ENCODE results near the gene FOXO3. TPM values are rescaled to one million over a fixed set of nuclear protein-coding genes. Genes with fewer than 3 reads are reported as not detected.
"Not testable (repeated sequence)": the region's sequence is repeated elsewhere in the genome, so short reads cannot be mapped to it uniquely, and the experiment has no call there.

Gene FOXO3
- total and polyA plus RNA-seq, 2 donors (not counting 1 experiment from before 2014, with no cell fraction given): 49.5 to 63.9 TPM

DNA sequence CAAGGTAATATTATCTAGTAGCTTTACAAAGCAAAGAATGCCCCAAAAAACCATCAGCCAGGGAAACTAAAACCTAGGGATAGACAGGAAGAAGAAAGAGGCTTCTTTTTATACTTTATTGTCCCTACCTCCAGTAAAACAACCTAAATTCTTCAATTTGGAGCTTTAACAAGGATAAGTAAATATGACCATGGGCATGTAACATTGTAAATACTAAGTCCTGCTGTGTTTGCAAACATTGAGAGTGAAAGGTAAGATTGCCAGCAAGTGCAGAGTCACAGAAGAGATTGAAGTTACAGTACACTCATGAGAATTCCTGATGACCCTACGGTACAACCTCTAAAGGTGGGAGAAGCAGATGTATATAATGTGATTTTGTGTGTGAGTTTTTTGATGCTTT, 117.2 kb downstream of the FOXO3 start:
- Histone ChIP-seq H3K9ac (ENCODE audit: insufficient read depth, low read length) (no peak overlapping the region), H3K9me3 (ENCODE audit: control insufficient read depth, insufficient read depth, low read depth, low read length) (no peaks in the 10 kb centered on the region), H3K27ac (ENCODE audit: insufficient read depth, low read length) (no peak overlapping the region), H4K20me1 (ENCODE audit: control insufficient read depth, extremely low read depth, insufficient read depth, low read length) (no peaks in the 10 kb centered on the region), H3K4me2 (ENCODE audit: extremely low read depth, insufficient read depth, low read length) (no peak overlapping the region), H2AFZ (ENCODE audit: low read length) (no peak overlapping the region), H3K36me3 (ENCODE audit: control insufficient read depth, insufficient read depth, low read length) (no peaks in the 10 kb centered on the region), H3K4me3 (replicated peaks in 1 of 4; ENCODE audit: control extremely low read depth in 1 of 4, insufficient read depth in 1 of 4, low read depth in 3 of 4, low read length in 4 of 4) (no peak overlapping the region), H3K27me3 (ENCODE audit: control insufficient read depth, insufficient read depth, low read length) (no peaks in the 10 kb centered on the region), H3K79me2 (ENCODE audit: control insufficient read depth, insufficient read depth, low read length) (peaks cover 56% of the 10 kb centered on the region), H3K4me1 (ENCODE audit: control insufficient read depth, extremely low read depth, insufficient read depth, low read length) (peaks cover 25% of the 10 kb centered on the region)
- TF ChIP-seq, protein P1, sequence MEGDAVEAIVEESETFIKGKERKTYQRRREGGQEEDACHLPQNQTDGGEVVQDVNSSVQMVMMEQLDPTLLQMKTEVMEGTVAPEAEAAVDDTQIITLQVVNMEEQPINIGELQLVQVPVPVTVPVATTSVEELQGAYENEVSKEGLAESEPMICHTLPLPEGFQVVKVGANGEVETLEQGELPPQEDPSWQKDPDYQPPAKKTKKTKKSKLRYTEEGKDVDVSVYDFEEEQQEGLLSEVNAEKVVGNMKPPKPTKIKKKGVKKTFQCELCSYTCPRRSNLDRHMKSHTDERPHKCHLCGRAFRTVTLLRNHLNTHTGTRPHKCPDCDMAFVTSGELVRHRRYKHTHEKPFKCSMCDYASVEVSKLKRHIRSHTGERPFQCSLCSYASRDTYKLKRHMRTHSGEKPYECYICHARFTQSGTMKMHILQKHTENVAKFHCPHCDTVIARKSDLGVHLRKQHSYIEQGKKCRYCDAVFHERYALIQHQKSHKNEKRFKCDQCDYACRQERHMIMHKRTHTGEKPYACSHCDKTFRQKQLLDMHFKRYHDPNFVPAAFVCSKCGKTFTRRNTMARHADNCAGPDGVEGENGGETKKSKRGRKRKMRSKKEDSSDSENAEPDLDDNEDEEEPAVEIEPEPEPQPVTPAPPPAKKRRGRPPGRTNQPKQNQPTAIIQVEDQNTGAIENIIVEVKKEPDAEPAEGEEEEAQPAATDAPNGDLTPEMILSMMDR (conservative IDR thresholded peaks at IDR 0.05 in 1 of 2, IDR thresholded peaks at IDR 0.05 in 1 of 2; ENCODE audit: low read depth in 1 of 2, low read length in 2 of 2): no peak
- no peak for TF ChIP-seq EZH2 (IDR thresholded peaks at IDR 0.05; ENCODE audit: low read length, missing control alignments)
- DNase-seq (ENCODE audit: low read depth in 2 of 2): no peak

DNA sequence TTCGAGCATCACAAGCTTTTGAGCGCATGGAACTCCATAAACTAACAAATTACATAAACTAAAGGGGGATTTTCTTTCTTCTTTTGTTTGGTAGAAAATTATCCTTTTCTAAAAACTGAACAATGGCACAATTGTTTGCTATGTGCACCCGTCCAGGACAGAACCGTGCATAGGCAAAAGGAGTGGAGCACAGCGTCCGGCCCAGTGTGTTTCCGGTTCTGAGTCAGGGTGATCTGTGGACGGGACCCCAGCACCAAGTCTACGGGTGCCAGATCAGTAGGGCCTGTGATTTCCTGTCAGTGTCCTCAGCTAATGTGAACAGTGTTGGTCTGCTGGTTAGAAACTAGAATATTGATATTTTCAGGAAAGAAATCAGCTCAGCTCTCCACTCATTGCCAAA, 119.6 kb downstream of the FOXO3 start:
- peaks cover 22% of the 10 kb centered on the region for H3K4me1 ChIP-seq (ENCODE audit: control insufficient read depth, extremely low read depth, insufficient read depth, low read length)
- not testable (repeated sequence) for H4K20me1 ChIP-seq (ENCODE audit: control insufficient read depth, extremely low read depth, insufficient read depth, low read length); H2AFZ ChIP-seq (ENCODE audit: low read length); H3K4me2 ChIP-seq (ENCODE audit: extremely low read depth, insufficient read depth, low read length); H3K4me3 ChIP-seq (replicated peaks in 1 of 4; ENCODE audit: control extremely low read depth in 1 of 4, insufficient read depth in 1 of 4, low read depth in 3 of 4, low read length in 4 of 4); H3K27me3 ChIP-seq (ENCODE audit: control insufficient read depth, insufficient read depth, low read length); H3K9me3 ChIP-seq (ENCODE audit: control insufficient read depth, insufficient read depth, low read depth, low read length); DNase-seq (ENCODE audit: low read depth in 2 of 2); H3K9ac ChIP-seq (ENCODE audit: insufficient read depth, low read length); H3K27ac ChIP-seq (ENCODE audit: insufficient read depth, low read length); H3K36me3 ChIP-seq (ENCODE audit: control insufficient read depth, insufficient read depth, low read length)
- peaks cover 39% of the 10 kb centered on the region for H3K79me2 ChIP-seq (ENCODE audit: control insufficient read depth, insufficient read depth, low read length)

DNA sequence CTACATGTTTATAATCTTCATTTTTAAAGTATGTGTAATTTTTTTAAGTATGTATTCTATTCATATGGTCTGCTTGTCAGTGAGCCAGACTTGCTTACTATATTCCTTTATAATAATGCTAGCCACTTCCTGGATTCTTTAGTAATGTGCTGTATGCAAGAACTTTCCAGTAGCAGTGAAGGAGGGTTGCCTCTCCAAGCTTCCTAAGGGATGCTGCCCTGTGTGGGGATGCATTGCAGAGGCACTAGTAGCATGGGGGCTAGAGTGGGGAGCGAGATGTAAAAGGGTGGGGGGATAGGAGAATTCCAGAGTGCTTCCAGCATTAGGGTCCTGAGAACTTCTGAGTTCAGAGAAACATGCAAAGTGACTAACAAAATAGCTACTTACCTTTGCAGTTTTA, 121.0 kb downstream of the FOXO3 start:
- Histone ChIP-seq H3K4me2 (ENCODE audit: extremely low read depth, insufficient read depth, low read length) (peak overlapping the region; percentile 58), H3K27ac (ENCODE audit: insufficient read depth, low read length) (peak overlapping the region; percentile 27), H3K79me2 (ENCODE audit: control insufficient read depth, insufficient read depth, low read length) (peaks cover 32% of the 10 kb centered on the region), H3K4me1 (ENCODE audit: control insufficient read depth, extremely low read depth, insufficient read depth, low read length) (peaks cover 20% of the 10 kb centered on the region)
- H3K36me3 ChIP-seq (ENCODE audit: control insufficient read depth, insufficient read depth, low read length); H3K9me3 ChIP-seq (ENCODE audit: control insufficient read depth, insufficient read depth, low read depth, low read length); H3K9ac ChIP-seq (ENCODE audit: insufficient read depth, low read length); H3K4me3 ChIP-seq (replicated peaks in 1 of 4; ENCODE audit: control extremely low read depth in 1 of 4, insufficient read depth in 1 of 4, low read depth in 3 of 4, low read length in 4 of 4); H2AFZ ChIP-seq (ENCODE audit: low read length); H4K20me1 ChIP-seq (ENCODE audit: control insufficient read depth, extremely low read depth, insufficient read depth, low read length); H3K27me3 ChIP-seq (ENCODE audit: control insufficient read depth, insufficient read depth, low read length): not testable (repeated sequence)
- peak; percentile 17 to 35 for DNase-seq (ENCODE audit: low read depth in 2 of 2)

DNA sequence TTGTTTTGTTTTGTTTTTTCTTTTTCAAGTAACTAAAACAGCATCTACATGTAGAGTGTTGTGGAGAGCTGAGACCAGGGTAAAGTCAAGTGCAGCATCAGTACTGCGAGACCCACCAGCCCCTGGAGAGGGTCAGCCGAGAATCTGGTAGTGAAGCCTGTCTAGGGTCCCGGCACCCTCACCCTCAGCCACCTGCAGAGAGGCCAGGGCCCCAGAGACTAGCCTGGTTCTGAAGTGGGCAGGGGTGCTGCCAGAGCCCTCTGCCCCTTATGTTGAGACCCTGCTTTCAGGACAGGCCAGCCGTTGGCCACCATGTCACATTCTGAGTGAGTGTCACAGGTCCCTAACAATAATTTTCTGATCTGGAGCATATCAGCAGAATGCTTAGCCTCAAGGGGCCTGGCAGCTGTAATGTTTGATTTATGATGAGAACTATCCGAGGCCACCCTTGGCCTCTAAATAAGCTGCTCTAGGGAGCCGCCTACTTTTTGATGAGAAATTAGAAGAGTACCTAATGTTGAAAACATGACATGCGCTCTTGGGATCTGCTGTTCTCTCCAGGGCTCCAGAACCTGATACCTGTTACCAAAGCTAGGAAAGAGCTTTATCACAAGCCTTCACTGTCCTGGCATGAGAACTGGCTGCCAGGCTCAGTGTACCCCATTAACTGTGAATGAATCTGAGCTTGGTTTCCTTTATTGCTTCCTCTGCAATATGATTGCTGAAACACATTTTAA, 121.8 kb downstream of the FOXO3 start:
- H4K20me1 ChIP-seq (ENCODE audit: control insufficient read depth, extremely low read depth, insufficient read depth, low read length); H3K4me3 ChIP-seq (replicated peaks in 1 of 4; ENCODE audit: control extremely low read depth in 1 of 4, insufficient read depth in 1 of 4, low read depth in 3 of 4, low read length in 4 of 4); H3K9ac ChIP-seq (ENCODE audit: insufficient read depth, low read length); H3K9me3 ChIP-seq (ENCODE audit: control insufficient read depth, insufficient read depth, low read depth, low read length); H3K27me3 ChIP-seq (ENCODE audit: control insufficient read depth, insufficient read depth, low read length); H2AFZ ChIP-seq (ENCODE audit: low read length); DNase-seq (ENCODE audit: low read depth in 2 of 2); H3K4me2 ChIP-seq (ENCODE audit: extremely low read depth, insufficient read depth, low read length); H3K36me3 ChIP-seq (ENCODE audit: control insufficient read depth, insufficient read depth, low read length): not testable (repeated sequence)
- Histone ChIP-seq H3K27ac (ENCODE audit: insufficient read depth, low read length) (peak overlapping the region; percentile 27), H3K4me1 (ENCODE audit: control insufficient read depth, extremely low read depth, insufficient read depth, low read length) (peaks cover 13% of the 10 kb centered on the region), H3K79me2 (ENCODE audit: control insufficient read depth, insufficient read depth, low read length) (peaks cover 23% of the 10 kb centered on the region)

DNA sequence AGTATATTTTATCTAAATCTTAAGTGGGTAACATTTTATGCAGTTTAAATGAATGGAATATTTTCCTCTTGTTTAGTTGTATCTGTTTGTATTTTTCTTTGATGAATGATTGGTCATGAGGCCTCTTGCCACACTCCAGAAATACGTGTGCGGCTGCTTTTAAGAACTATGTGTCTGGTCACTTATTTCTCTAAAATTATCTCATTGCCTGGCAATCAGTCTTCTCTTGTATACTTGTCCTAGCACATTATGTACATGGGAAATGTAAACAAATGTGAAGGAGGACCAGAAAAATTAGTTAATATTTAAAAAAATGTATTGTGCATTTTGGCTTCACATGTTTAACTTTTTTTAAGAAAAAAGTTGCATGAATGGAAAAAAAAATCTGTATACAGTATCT, 123.3 kb downstream of the FOXO3 start:
- not testable (repeated sequence) for H4K20me1 ChIP-seq (ENCODE audit: control insufficient read depth, extremely low read depth, insufficient read depth, low read length); H3K27ac ChIP-seq (ENCODE audit: insufficient read depth, low read length); DNase-seq (ENCODE audit: low read depth in 2 of 2)

More for the DNA sequence above, 123.3 kb downstream of the FOXO3 start:
- H3K9ac ChIP-seq (ENCODE audit: insufficient read depth, low read length); H3K4me2 ChIP-seq (ENCODE audit: extremely low read depth, insufficient read depth, low read length); H3K4me3 ChIP-seq (replicated peaks in 1 of 4; ENCODE audit: control extremely low read depth in 1 of 4, insufficient read depth in 1 of 4, low read depth in 3 of 4, low read length in 4 of 4); H2AFZ ChIP-seq (ENCODE audit: low read length); H3K27me3 ChIP-seq (ENCODE audit: control insufficient read depth, insufficient read depth, low read length); H3K9me3 ChIP-seq (ENCODE audit: control insufficient read depth, insufficient read depth, low read depth, low read length); H3K36me3 ChIP-seq (ENCODE audit: control insufficient read depth, insufficient read depth, low read length): not testable (repeated sequence)
- Histone ChIP-seq H3K79me2 (ENCODE audit: control insufficient read depth, insufficient read depth, low read length) (peaks cover 17% of the 10 kb centered on the region), H3K4me1 (ENCODE audit: control insufficient read depth, extremely low read depth, insufficient read depth, low read length) (peaks cover 18% of the 10 kb centered on the region)
